HepG2 (cell line): ENCODE data around the gene SEMA4C. TPM values are rescaled to one million over a fixed set of nuclear protein-coding genes. Genes with fewer than 3 reads are reported as not detected.

Experiments used
- ATF5 ChIP-seq: sonication (generic); formaldehyde crosslinking; IDR thresholded peaks from 2 replicates; pipeline ENCODE4 v1.4.0; 2020; ENCODE audit warnings: mild to moderate bottlenecking, low read depth, missing genetic modification reagents
- CAMTA2 ChIP-seq: sonication (generic); formaldehyde crosslinking; IDR thresholded peaks from 2 replicates; pipeline ENCODE4 v1.4.0; 2020; ENCODE audit warnings: mild to moderate bottlenecking, missing genetic modification reagents, borderline replicate concordance
- KMT2B ChIP-seq: IDR thresholded peaks from 2 replicates; pipeline ENCODE4 v1.6.1; 2016; ENCODE audit warnings: missing genetic modification reagents, missing compliant biosample characterization
- MXD4 ChIP-seq: IDR thresholded peaks from 2 replicates; pipeline ENCODE4 v1.6.1; 2016; ENCODE audit warnings: mild to moderate bottlenecking, missing biosample characterization, missing genetic modification reagents
- PCBP1 ChIP-seq: fragments of 200-400 bp; formaldehyde crosslinking; IDR thresholded peaks from 2 replicates; pipeline ENCODE4 v1.6.1; 2017; ENCODE audit warnings: mild to moderate bottlenecking, low read depth, low read length, borderline replicate concordance
- SIX4 ChIP-seq: sonication (generic); formaldehyde crosslinking; IDR thresholded peaks from 2 replicates; pipeline ENCODE4 v1.4.0; 2020; ENCODE audit warnings: missing genetic modification reagents
- SNAI1 ChIP-seq: sonication (generic); formaldehyde crosslinking; IDR thresholded peaks from 2 replicates; pipeline ENCODE4 v1.5.0; 2020; ENCODE audit warnings: mild to moderate bottlenecking, missing genetic modification reagents, borderline replicate concordance
- SYNCRIP ChIP-seq: fragments of 200-400 bp; formaldehyde crosslinking; IDR thresholded peaks from 2 replicates; pipeline ENCODE4 v1.6.1; 2018; ENCODE audit warnings: mild to moderate bottlenecking, low read depth, low read length; ENCODE audit not compliant: insufficient read depth
- ZBTB49 ChIP-seq: sonication (generic); formaldehyde crosslinking; IDR thresholded peaks from 2 replicates; pipeline ENCODE4 v1.4.0; 2020; ENCODE audit warnings: missing genetic modification reagents, borderline replicate concordance
- ZFP90 ChIP-seq: sonication (generic); formaldehyde crosslinking; IDR thresholded peaks from 2 replicates; pipeline ENCODE4 v1.8.0; 2022; ENCODE audit warnings: missing genetic modification reagents, mild to moderate bottlenecking, inconsistent platforms, borderline replicate concordance
- ZNF256 ChIP-seq: sonication (generic); formaldehyde crosslinking; conservative IDR thresholded peaks from 2 replicates; pipeline ENCODE4 v1.4.0; 2020; ENCODE audit warnings: missing genetic modification reagents
- ZNF850 ChIP-seq: sonication (generic); formaldehyde crosslinking; conservative IDR thresholded peaks from 2 replicates; pipeline ENCODE4 v1.9.0; 2021; ENCODE audit warnings: mild to moderate bottlenecking, missing genetic modification reagents
- polyA plus RNA-seq, 8 experiments: library from polyadenylated mRNA; depleted of rRNA in 3 of 8; stranded (reverse) in 7 of 8; unstranded in 1 of 8; fragments of >200 nt; fragmentation: Illumina TruSeq in 4 of 8; extraction: Trizol in 4 of 8; gene quantifications; 2 replicates each; pipeline versions ENCODE4 v1.2.1 to v1.2.3, GENCODE V29; 2011 to 2016; ENCODE audit warnings: low read depth in 4 of 8, missing spikeins in 1 of 8, mixed read lengths in 1 of 8; ENCODE audit not compliant: insufficient read depth in 1 of 8
- total RNA-seq, 5 experiments: library from RNA; depleted of rRNA; stranded (reverse); fragments of >200 nt; fragmentation: Illumina TruSeq; extraction: Trizol; gene quantifications; 2 replicates each; pipeline ENCODE4 v1.2.3, GENCODE V29; 2016; ENCODE audit warnings: low read depth in 1 of 5
- TF ChIP-seq, protein P1 (sequence below): IDR thresholded peaks from 2 replicates; pipeline ENCODE4 v1.6.1; 2016; ENCODE audit warnings: control low read depth
- TF ChIP-seq, protein P2 (sequence below): sonication (generic); formaldehyde crosslinking; conservative IDR thresholded peaks from 2 replicates; pipeline ENCODE4 v1.5.0; 2020; ENCODE audit warnings: missing genetic modification reagents
- TF ChIP-seq, protein P3 (sequence below): sonication (generic); formaldehyde crosslinking; IDR thresholded peaks from 2 replicates; pipeline ENCODE4 v1.4.0; 2020; ENCODE audit warnings: missing genetic modification reagents, borderline replicate concordance
- TF ChIP-seq, protein P4 (sequence below): sonication (generic); formaldehyde crosslinking; IDR thresholded peaks from 2 replicates; pipeline ENCODE4 v1.4.0; 2020; ENCODE audit warnings: missing genetic modification reagents; ENCODE audit errors: not compliant biosample characterization
- TF ChIP-seq, protein P5 (sequence below): sonication (generic); formaldehyde crosslinking; conservative IDR thresholded peaks from 2 replicates; pipeline ENCODE4 v1.4.0; 2020; ENCODE audit warnings: missing genetic modification reagents

Gene SEMA4C
- total and polyA plus RNA-seq, 2 of the 13 experiments (the other 11 are each of a cell fraction or from before 2014, with no cell fraction given): 25.9 to 46.6 TPM

DNA sequence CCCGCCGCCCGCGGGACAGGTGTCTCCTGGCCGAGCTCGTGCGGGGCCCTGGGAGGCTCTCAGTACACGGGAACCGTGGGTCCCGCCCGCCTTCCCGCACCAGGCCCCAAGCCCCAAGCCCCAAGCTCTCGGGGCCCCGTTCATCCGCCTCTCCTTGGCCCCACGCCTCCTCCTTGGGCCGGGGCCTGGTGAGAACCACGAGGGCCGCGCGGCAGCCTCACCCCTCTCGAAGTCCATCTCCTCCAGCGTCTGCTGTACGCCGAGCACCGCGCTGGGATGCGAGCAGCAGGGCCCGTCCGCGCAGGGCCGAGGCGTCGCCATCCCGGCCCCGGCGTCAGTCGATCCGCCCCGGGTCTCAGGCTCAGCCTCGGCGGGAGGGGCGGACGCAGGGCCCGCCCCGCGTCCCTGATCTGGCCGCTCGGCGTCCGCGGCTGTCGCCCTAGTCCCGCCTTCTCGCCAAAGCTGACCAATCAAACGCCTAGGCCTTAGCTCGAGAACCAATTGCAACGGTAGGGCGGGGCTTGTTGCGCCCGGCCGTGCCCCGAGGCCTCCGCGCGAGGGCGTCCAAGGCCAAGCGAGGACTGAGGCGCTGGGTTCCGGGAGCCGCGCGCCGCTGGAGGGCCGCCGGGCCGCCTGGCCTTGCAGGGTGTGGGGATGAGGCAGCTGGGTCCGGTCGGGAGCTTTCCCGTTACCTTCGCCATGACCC, 12.1 kb downstream of the SEMA4C start, which contains the start of gene ANKRD39 (continued):
- no peak for TF ChIP-seq ZBTB49 (CRISPR knock-in tag)
- no peak for TF ChIP-seq SYNCRIP
- no peak; the same call in 1 of the 2 replicates for TF ChIP-seq ZNF850 (CRISPR knock-in tag)
- TF ChIP-seq, protein P1, sequence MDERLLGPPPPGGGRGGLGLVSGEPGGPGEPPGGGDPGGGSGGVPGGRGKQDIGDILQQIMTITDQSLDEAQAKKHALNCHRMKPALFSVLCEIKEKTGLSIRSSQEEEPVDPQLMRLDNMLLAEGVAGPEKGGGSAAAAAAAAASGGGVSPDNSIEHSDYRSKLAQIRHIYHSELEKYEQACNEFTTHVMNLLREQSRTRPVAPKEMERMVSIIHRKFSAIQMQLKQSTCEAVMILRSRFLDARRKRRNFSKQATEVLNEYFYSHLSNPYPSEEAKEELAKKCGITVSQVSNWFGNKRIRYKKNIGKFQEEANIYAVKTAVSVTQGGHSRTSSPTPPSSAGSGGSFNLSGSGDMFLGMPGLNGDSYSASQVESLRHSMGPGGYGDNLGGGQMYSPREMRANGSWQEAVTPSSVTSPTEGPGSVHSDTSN (CRISPR knock-in tag): no peak; the same call in 1 of the 2 replicates
- peak; percentile 54 for TF ChIP-seq KMT2B (CRISPR knock-in tag)
- TF ChIP-seq, protein P2, sequence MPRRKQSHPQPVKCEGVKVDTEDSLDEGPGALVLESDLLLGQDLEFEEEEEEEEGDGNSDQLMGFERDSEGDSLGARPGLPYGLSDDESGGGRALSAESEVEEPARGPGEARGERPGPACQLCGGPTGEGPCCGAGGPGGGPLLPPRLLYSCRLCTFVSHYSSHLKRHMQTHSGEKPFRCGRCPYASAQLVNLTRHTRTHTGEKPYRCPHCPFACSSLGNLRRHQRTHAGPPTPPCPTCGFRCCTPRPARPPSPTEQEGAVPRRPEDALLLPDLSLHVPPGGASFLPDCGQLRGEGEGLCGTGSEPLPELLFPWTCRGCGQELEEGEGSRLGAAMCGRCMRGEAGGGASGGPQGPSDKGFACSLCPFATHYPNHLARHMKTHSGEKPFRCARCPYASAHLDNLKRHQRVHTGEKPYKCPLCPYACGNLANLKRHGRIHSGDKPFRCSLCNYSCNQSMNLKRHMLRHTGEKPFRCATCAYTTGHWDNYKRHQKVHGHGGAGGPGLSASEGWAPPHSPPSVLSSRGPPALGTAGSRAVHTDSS (CRISPR knock-in tag): 0 out of 2 replicates have a peak, but pooled peaks have one; percentile 36
- peak; percentile 78; the same call in 1 of the 2 replicates for TF ChIP-seq ATF5
- peak; percentile 39 for TF ChIP-seq MXD4 (CRISPR knock-in tag)
- peak; percentile 59; the same call in 1 of the 2 replicates for TF ChIP-seq PCBP1
- TF ChIP-seq ZFP90 (CRISPR knock-in tag): no peak; the same call in 1 of the 2 replicates
- TF ChIP-seq, protein P3, sequence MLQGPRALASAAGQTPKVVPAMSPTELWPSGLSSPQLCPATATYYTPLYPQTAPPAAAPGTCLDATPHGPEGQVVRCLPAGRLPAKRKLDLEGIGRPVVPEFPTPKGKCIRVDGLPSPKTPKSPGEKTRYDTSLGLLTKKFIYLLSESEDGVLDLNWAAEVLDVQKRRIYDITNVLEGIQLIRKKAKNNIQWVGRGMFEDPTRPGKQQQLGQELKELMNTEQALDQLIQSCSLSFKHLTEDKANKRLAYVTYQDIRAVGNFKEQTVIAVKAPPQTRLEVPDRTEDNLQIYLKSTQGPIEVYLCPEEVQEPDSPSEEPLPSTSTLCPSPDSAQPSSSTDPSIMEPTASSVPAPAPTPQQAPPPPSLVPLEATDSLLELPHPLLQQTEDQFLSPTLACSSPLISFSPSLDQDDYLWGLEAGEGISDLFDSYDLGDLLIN: no peak; the same call in 1 of the 2 replicates
- 0 out of 2 replicates have a peak, but pooled peaks have one; percentile 45 for TF ChIP-seq ZNF256
- TF ChIP-seq CAMTA2 (CRISPR knock-in tag): peak; percentile 61; the same call in 1 of the 2 replicates
- TF ChIP-seq, protein P4, sequence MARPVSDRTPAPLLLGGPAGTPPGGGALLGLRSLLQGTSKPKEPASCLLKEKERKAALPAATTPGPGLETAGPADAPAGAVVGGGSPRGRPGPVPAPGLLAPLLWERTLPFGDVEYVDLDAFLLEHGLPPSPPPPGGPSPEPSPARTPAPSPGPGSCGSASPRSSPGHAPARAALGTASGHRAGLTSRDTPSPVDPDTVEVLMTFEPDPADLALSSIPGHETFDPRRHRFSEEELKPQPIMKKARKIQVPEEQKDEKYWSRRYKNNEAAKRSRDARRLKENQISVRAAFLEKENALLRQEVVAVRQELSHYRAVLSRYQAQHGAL: no peak
- TF ChIP-seq, protein P5, sequence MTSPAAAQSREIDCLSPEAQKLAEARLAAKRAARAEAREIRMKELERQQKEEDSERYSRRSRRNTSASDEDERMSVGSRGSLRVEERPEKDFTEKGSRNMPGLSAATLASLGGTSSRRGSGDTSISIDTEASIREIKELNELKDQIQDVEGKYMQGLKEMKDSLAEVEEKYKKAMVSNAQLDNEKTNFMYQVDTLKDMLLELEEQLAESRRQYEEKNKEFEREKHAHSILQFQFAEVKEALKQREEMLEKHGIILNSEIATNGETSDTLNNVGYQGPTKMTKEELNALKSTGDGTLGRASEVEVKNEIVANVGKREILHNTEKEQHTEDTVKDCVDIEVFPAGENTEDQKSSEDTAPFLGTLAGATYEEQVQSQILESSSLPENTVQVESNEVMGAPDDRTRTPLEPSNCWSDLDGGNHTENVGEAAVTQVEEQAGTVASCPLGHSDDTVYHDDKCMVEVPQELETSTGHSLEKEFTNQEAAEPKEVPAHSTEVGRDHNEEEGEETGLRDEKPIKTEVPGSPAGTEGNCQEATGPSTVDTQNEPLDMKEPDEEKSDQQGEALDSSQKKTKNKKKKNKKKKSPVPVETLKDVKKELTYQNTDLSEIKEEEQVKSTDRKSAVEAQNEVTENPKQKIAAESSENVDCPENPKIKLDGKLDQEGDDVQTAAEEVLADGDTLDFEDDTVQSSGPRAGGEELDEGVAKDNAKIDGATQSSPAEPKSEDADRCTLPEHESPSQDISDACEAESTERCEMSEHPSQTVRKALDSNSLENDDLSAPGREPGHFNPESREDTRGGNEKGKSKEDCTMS (CRISPR knock-in tag): no peak
- TF ChIP-seq SNAI1 (CRISPR knock-in tag): peak; percentile 32; the same call in 1 of the 2 replicates
- TF ChIP-seq SIX4 (CRISPR knock-in tag): peak; percentile 9; the same call in 1 of the 2 replicates
